ENCODE results near the gene FERMT3.

Gene FERMT3

DNA sequence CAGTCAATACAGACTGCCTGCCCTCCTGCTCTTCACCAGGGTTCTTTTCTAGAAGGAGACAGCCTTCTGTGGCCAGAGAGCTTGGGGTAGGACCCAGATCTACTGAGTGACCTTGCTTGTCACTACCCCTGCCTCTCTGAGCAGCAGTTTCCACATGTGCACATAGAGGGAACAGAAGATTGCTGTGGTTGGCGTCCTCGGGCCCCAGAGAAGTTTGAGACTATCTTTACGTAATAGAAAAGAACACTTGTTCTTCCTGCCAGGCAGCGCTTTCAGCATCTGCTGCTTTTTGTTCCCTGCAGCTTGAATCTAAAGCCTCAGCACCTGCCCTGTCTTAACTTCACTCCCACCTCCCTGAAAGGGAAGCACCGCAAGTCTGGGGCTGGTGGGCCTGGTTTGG lies 32.5 kb downstream of the FERMT3 start:
- no peak for DNase-seq (ENCODE audit: low read depth, low spot score)
- Histone ChIP-seq H3K9me3 (ENCODE audit: low read depth, low read length) (no peaks in the 10 kb centered on the region), H3K27ac (peak overlapping the region; percentile 46), H3K4me3 (no peak overlapping the region), H3K9ac (ENCODE audit: insufficient read length) (no peak overlapping the region), H3K36me3 (ENCODE audit: insufficient read depth, low read length) (peaks cover 6% of the 10 kb centered on the region; the same call in 1 of the 2 replicates)
- TF ChIP-seq FOXP2 (optimal IDR thresholded peaks at IDR 0.05; ENCODE audit: control extremely low read depth, extremely low read length, insufficient read depth) (no peak), POLR2AphosphoS5 (IDR thresholded peaks at IDR 0.05; ENCODE audit: borderline replicate concordance, low read depth, low read length) (no peak)

DNA sequence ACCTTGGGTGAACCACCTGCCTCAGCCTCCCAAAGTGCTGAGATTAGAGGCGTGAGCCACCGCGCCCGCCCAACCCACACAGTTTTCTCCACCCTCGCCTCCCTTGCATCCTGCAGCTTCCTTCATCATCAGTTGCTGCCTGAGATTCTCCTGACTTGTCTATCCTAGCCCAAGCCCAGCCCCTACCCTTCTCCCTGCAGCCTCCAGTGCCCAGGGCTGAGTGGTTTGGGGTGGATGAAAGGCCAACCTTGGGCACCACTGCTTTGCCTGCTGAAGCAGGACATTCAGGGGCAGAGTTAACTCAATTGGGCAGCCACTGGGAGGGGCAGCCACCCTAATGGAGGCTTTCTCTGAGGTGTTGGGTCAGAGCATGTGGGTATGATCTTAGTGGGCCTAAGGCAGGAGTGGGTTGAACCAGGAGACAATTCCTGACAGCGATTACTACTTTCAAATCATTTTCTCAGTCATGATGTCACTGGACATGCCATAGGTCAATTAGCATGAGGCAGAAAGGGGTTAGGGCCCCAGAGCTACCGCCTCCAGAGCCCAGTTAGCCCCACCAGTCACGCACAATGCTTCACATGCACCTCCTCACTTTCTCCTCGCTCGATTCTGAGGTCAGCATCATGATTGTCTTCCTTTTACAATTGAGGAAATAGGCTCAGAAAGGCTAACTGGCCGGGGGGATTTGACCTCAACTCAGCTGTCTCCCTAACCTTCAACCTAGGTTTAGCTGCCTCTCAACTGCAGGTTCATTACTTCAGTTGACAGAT lies 33.3 kb downstream of the FERMT3 start:
- H3K4me3 ChIP-seq = peak overlapping the region; percentile 99
- TF ChIP-seq FOXP2 (optimal IDR thresholded peaks at IDR 0.05; ENCODE audit: control extremely low read depth, extremely low read length, insufficient read depth) = no peak
- peak overlapping the region; percentile 93 for H3K27ac ChIP-seq
- peak overlapping the region; percentile 84 for H3K9ac ChIP-seq (ENCODE audit: insufficient read length)
- H3K36me3 ChIP-seq (ENCODE audit: insufficient read depth, low read length) = peaks cover 9% of the 10 kb centered on the region; the same call in 1 of the 2 replicates
- DNase-seq (ENCODE audit: low read depth, low spot score) = no peak
- no peaks in the 10 kb centered on the region for H3K9me3 ChIP-seq (ENCODE audit: low read depth, low read length)

DNA sequence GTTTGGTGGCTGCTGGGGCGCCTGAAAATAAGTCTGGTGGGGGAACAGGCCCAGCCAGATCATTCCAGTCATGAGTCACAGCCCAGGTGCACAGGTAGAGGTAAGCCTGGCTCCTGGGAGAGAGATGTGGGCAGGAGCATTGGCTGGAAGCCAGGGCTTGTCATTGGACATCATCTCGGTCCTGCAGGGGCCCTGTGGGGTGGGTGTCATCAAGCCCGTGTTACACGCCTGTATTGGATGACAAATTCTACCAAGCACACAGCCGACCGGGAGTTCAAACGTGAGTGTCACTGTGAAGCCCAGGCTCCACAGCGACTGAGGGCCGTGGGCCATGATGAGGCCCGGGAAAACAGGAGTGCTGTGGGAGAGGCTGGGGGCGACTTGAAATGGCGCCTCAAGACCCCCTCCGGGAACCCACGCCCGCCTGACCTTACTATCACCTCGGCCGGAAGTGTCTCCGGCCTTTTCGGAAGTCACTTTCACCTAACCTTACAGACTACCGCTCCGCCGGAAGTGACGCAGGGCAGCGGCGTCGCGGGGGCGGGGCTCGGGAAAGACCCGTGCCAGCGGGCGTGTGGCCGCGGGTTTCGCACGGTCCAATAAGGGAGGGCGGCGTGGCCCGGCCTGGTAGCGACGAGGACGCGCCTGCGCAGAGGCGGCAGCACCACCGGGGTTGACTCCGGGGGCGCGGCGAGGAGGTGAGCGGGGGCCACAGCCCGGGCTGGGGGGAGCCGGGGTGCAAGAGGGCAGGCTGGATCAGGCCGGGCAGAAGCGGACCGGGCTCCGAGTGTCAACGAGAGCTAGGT lies 34.1 kb downstream of the FERMT3 start, which contains the start of gene FKBP2:
TSS of gene FKBP2 (plus strand) at position 661 of the 806 bp plus-strand sequence. CDS start 1,293 bp downstream, outside the sequence.
- Histone ChIP-seq H3K36me3 (ENCODE audit: insufficient read depth, low read length) (peaks cover 9% of the 10 kb centered on the region; the same call in 1 of the 2 replicates), H3K27ac (peak within 1 kb of the TSS; percentile 93), H3K4me3 (peak within 1 kb of the TSS; percentile 99), H3K9ac (ENCODE audit: insufficient read length) (peak within 1 kb of the TSS; percentile 87), H3K9me3 (ENCODE audit: low read depth, low read length) (no peaks in the 10 kb centered on the region)
- peak; percentile 66 for DNase-seq (ENCODE audit: low read depth, low spot score)
- TF ChIP-seq EZH2 (IDR thresholded peaks at IDR 0.05) (no peak), POLR2AphosphoS5 (IDR thresholded peaks at IDR 0.05; ENCODE audit: borderline replicate concordance, low read depth, low read length) (peak; percentile 87), FOXP2 (optimal IDR thresholded peaks at IDR 0.05; ENCODE audit: control extremely low read depth, extremely low read length, insufficient read depth) (no peak)

DNA sequence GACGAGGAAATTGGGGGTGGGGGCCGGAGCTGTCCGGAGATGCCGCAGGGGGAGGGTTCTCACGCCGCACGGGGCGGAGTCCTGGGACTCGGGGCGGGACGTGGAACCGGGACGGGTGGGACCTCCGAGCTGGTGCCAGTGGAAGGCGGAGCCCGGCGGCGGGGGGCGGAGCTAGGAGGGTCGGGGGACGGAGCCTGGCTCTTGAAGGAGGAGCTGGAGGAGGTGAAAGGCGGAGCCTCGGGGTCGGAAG lies 34.6 kb downstream of the FERMT3 start:
- DNase-seq (ENCODE audit: low read depth, low spot score) = no peak
- Histone ChIP-seq H3K9ac (ENCODE audit: insufficient read length) (peak overlapping the region; percentile 87), H3K9me3 (ENCODE audit: low read depth, low read length) (no peaks in the 10 kb centered on the region), H3K4me3 (peak overlapping the region; percentile 99), H3K27ac (peak overlapping the region; percentile 93), H3K36me3 (ENCODE audit: insufficient read depth, low read length) (peaks cover 9% of the 10 kb centered on the region; the same call in 1 of the 2 replicates)
- TF ChIP-seq FOXP2 (optimal IDR thresholded peaks at IDR 0.05; ENCODE audit: control extremely low read depth, extremely low read length, insufficient read depth) (no peak), EZH2 (IDR thresholded peaks at IDR 0.05) (no peak), POLR2AphosphoS5 (IDR thresholded peaks at IDR 0.05; ENCODE audit: borderline replicate concordance, low read depth, low read length) (no peak)

DNA sequence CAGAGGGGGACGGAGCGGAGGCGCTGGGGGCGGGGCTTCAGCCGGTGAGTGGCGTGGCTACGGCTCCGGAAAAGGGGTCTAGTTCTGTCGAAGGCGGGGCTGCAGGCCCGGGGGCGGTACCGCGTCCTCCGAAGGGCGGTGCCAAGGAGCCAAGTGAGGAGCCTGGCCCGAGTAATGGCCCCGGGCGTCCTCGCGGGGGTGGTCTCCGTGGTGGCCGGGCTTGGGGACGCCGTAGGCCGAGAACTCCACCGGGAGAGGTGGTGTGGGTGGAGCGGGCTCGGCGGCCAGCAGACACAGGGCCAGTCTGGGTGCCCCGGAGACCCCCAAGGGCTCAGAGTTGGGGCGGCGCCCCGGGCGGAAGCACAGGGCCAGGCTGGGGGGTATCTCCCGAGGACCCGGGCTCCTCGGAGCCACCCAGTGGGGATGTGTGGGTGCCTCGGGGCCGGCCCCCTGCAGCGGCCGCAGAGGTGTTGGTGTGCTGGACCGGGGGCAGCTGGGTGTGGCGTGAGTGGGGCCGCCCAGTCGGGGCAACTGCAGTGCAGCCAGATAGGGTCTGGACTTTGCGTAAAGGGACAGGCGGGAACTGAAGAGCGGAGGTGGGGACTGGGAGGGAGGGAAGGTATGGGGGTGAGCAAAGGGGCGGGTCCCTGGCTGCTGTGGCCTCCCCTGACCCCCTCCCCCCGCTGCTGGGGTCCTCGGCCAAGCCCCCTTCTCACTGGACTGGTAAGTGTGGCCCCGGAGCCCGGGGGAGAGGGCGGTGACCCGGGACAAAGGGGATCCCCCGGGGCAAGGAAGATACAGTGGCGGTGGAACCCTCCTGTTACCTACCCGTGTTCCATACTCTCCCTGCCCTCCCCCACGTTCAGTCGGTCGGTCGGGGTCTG lies 35.2 kb downstream of the FERMT3 start:
- peak overlapping the region; percentile 99 for H3K4me3 ChIP-seq
- no peaks in the 10 kb centered on the region for H3K9me3 ChIP-seq (ENCODE audit: low read depth, low read length)
- peak; percentile 91 for DNase-seq (ENCODE audit: low read depth, low spot score)
- peak overlapping the region; percentile 80 for H3K9ac ChIP-seq (ENCODE audit: insufficient read length)
- H3K36me3 ChIP-seq (ENCODE audit: insufficient read depth, low read length) = peaks cover 9% of the 10 kb centered on the region; the same call in 1 of the 2 replicates
- TF ChIP-seq FOXP2 (optimal IDR thresholded peaks at IDR 0.05; ENCODE audit: control extremely low read depth, extremely low read length, insufficient read depth) (no peak), POLR2AphosphoS5 (IDR thresholded peaks at IDR 0.05; ENCODE audit: borderline replicate concordance, low read depth, low read length) (peak; percentile 61; the same call in 1 of the 2 replicates), EZH2 (IDR thresholded peaks at IDR 0.05) (no peak)
- H3K27ac ChIP-seq = no peak overlapping the region; the same call in 1 of the 2 replicates

DNA sequence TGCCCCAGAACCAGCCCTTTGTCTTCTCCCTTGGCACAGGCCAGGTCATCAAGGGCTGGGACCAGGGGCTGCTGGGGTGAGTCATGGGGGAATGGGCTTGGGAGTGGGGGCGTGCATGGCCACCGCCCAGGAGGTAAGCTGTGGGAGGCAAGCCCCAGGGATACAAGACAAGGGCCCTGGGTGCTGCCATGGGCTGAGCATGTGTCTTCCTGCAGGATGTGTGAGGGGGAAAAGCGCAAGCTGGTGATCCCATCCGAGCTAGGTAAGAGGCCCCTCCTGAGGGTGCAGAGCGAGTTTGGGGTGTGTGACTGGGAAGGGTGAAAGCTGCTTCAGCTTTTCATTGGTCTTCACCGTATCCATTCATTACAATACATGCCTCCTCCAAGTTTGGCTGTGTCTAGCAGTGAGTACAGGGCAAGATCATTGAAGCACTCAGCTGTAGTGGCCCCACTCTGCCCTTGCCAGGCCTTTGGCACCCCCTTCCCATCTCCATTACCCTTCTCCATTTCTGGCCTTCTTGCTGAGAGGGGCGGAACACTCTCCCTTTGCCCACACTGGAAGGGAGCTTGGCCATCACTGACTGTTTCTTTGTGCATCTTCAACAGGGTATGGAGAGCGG lies 36.8 kb downstream of the FERMT3 start:
- H3K9me3 ChIP-seq (ENCODE audit: low read depth, low read length) = no peaks in the 10 kb centered on the region
- peak overlapping the region; percentile 42; the same call in 1 of the 2 replicates for H3K27ac ChIP-seq
- TF ChIP-seq EZH2 (IDR thresholded peaks at IDR 0.05) = no peak
- no peak for TF ChIP-seq FOXP2 (optimal IDR thresholded peaks at IDR 0.05; ENCODE audit: control extremely low read depth, extremely low read length, insufficient read depth)
- TF ChIP-seq POLR2AphosphoS5 (IDR thresholded peaks at IDR 0.05; ENCODE audit: borderline replicate concordance, low read depth, low read length) = peak; percentile 14
- no peak overlapping the region for H3K4me3 ChIP-seq
- H3K9ac ChIP-seq (ENCODE audit: insufficient read length) = no peak overlapping the region
- DNase-seq (ENCODE audit: low read depth, low spot score) = no peak
- H3K36me3 ChIP-seq (ENCODE audit: insufficient read depth, low read length) = peaks cover 4% of the 10 kb centered on the region; the same call in 1 of the 2 replicates

DNA sequence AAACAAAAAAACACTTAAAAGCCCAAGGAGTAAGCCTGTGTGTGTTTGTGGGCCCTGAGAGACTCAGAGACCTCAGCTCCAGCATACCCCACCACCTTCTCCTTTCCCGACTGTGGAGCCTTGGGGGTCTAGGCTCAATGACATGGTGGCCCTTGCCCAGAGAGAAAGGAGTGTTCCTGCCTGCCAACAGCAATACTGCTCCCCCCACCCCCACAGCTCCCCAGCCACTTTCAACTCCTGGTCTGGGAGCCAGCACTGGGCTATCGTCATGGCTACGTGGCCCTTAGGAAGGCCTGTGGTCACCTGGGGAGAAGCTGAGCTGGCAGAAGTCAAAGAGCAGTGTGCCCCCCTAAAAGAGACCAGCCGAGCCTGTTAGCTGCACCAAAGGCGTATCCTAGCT lies 37.6 kb downstream of the FERMT3 start:
- no peak overlapping the region for H3K9ac ChIP-seq (ENCODE audit: insufficient read length)
- H3K27ac ChIP-seq = peak overlapping the region; percentile 25; the same call in 1 of the 2 replicates
- peaks cover 4% of the 10 kb centered on the region; the same call in 1 of the 2 replicates for H3K36me3 ChIP-seq (ENCODE audit: insufficient read depth, low read length)
- DNase-seq (ENCODE audit: low read depth, low spot score) = no peak
- TF ChIP-seq EZH2 (IDR thresholded peaks at IDR 0.05) = no peak
- TF ChIP-seq FOXP2 (optimal IDR thresholded peaks at IDR 0.05; ENCODE audit: control extremely low read depth, extremely low read length, insufficient read depth) = no peak
- TF ChIP-seq POLR2AphosphoS5 (IDR thresholded peaks at IDR 0.05; ENCODE audit: borderline replicate concordance, low read depth, low read length) = no peak; the same call in 1 of the 2 replicates
- H3K4me3 ChIP-seq = no peak overlapping the region
- no peaks in the 10 kb centered on the region for H3K9me3 ChIP-seq (ENCODE audit: low read depth, low read length)
